Hematopoietic multipotent progenitor cell treated with erythropoietin and hydrocortisone succinate and interleukin-3 and kit ligand, for 15 days (in vitro differentiated cells): ENCODE data around the gene TGFBRAP1.

ENCODE experiments used
- DNase-seq: peaks from one replicate; pipeline ENCODE4 v3.0.0-alpha.2; 2015; ENCODE audit warnings: low spot score

The TGFBRAP1 gene

GRCh38 chr2:105313877-105314276, 15.7 kb downstream of the TGFBRAP1 start:
- DNase-seq: no peak

GRCh38 chr2:105309147-105309545, 20.4 kb downstream of the TGFBRAP1 start:
- no peak for DNase-seq

GRCh38 chr2:105308382-105309146, 21.0 kb downstream of the TGFBRAP1 start:
- no peak for DNase-seq

DNA sequence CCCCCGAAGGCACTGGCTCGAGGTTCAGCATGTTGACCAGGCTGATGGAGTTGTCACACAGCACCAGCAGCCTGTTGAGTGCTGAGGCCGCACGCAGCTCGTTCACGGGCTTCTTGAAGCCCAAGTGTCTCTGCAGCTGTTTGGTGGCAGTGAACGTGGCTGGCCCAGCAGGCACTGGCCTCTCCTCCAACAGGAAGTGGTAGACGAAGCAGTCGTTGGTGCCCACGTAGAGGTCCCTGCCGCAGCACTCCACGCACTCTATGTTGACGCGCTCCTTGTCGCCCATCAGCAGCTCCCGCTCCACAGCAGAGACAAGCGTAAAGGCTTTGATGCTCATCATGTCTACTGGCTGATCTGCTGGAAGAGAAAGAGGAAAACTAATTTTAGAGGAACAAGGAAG, 21.6 kb downstream of the TGFBRAP1 start:
- no peak for DNase-seq

GRCh38 chr2:105307550-105307949, 22.0 kb downstream of the TGFBRAP1 start:
- no peak for DNase-seq

DNA sequence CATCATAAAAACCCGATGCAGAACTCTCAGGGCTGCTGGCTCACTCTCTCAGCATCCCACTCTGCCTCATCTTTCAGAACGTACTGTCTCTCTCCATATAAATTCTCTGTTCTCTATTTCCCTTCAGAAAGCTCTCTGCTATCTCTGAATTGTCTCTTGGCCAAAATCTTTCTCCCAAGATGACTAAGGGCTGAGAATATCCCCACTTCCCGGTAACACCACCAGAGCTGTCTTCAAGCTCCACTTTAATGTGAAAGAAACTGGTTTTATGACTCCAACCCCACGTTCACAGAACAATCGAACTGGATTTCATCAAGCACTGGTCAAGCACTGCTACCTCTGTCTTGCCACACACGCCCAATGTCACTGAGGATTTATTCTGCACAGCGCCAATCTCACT, 22.4 kb downstream of the TGFBRAP1 start:
- DNase-seq: no peak

- DNase-seq: no peak
Measured at GRCh38 chr2:105301646-105302045, 27.9 kb downstream of the TGFBRAP1 start.

- DNase-seq: no peak
Measured at GRCh38 chr2:105299290-105299689, 30.2 kb downstream of the TGFBRAP1 start.

- no peak for DNase-seq
Measured at GRCh38 chr2:105298017-105298416, 31.5 kb downstream of the TGFBRAP1 start.

DNA sequence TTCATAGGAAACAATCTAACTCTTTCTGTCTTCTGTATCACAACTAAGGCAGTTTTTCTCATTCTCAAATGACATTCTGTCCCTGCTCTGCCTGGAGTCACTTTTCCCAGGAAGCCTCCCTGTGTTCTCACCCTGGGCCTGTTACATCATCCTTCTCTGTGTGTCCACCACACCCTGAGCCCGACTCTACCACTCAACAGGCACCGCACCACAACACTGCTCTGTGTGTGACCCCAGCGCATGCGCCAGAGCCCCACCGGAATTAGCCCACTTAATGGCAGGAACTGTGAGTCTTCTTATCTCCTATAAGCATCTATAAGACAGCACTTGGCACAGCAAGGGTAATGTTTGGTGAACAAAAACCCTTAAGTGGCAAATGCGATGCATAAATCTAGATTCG, 32.3 kb downstream of the TGFBRAP1 start:
- no peak for DNase-seq

- DNase-seq: no peak
Measured at GRCh38 chr2:105296017-105296611, 33.4 kb downstream of the TGFBRAP1 start.

DNA sequence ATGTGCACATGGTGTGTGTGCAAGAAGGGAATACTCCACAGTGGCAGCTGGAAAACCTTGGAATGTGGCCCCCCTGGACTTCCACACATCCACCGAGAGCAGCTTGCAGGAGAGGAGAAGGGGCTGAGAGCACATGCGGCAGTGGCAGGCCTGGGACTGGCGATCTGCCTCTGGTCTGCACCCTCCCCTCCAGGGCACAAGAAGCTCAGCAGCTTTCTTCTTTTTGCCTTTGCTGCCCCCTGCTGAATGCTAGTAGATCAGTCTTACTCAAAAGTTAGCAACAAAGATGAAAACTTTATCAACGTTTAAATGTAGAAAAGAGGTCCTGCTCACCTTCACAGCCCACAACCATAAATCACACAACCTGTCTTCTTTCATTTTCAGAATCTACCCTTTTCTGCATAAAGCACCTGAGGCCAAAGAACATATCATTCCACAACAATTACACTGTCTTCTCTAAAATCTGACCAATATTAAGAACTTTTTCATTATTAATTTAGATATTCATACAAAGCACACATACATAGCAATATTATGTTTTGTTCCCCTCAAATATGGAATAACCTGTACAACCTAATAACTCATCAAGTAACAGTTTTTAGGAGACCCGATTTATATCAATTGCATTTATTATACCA, 34.6 kb downstream of the TGFBRAP1 start:
- DNase-seq: peak; percentile 45

GRCh38 chr2:105294046-105294445, 35.5 kb downstream of the TGFBRAP1 start:
- no peak for DNase-seq

GRCh38 chr2:105291981-105292380, 37.6 kb downstream of the TGFBRAP1 start:
- no peak for DNase-seq

DNA sequence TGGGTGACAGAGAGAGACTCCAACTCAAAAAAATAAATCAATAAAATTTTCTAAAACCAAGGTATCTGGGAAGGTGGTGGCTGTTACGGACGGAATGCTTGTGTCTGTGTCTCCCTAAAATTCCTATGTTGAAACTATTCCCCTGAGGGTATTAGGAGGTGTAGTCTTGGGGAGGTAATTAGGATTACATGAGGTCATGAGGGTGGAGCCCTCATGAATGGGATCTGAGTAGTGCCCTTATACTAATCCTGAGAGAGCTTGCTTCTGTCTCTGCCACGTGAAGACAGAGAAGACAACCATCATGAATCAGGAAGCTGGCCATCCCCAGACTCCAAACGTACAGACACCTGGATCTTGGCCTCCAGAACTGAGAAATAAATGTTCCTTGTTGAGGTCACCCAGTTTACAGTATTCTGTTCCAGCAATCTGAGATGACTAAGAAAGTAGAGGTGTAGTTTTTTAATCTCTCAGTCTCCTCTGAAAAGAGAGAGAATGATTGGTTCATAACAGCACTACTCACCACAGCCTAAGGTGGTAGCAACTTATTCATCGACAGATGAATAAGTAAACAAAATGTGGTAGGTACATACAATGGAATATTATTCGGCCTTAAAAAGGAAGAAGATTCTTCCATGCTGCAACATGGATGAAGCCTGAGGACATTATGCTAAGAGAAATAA, 38.4 kb downstream of the TGFBRAP1 start:
- DNase-seq: no peak

GRCh38 chr2:105288133-105288532, 41.4 kb downstream of the TGFBRAP1 start:
- DNase-seq: no peak

- peak; percentile 52 for DNase-seq
Measured at GRCh38 chr2:105287692-105288091, 41.8 kb downstream of the TGFBRAP1 start.

GRCh38 chr2:105283532-105283931, 46.0 kb downstream of the TGFBRAP1 start:
- DNase-seq: no peak

GRCh38 chr2:105280281-105280680, 49.3 kb downstream of the TGFBRAP1 start:
- no peak for DNase-seq

DNA sequence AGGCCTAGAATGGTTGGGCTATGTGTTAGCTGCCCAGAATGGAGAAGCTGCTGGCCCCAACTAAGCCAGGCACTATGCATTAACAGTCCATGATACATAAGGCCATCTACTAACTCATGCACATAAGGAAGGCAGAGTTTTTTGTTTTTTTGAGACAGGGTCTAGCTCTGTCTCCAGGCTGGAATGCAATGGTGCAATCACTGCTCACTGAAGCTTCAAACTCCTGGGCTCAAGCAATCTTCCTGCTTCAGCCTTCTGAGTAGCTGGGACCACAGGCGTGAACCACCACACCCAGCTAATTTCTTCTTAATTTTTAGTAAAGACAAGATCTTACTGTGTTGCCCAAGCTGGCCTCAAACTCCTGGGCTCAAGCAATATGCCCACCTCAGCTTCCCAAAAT, 50.4 kb downstream of the TGFBRAP1 start:
- DNase-seq: no peak

GRCh38 chr2:105278654-105279053, 50.9 kb downstream of the TGFBRAP1 start:
- DNase-seq: no peak

DNA sequence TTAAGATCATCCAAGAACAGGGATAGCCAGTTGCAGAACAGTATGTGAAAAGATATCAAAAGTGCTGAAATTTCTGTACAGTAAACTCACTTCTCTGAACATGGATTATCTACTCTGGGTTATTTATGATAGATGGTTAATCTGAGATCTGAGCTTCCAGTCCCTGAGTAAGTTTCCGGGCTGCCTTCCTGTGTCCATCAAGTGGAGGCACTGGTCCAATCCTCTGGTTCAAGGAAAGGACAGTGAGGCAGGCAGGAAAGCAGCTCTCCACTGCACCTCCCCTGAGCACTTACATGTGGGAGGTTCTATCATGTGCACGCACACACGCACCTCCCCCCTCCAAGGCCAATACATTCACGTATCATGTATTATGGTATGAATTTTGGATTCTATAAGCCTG, 55.5 kb downstream of the TGFBRAP1 start:
- DNase-seq: no peak

GRCh38 chr2:105272176-105272575, 57.4 kb downstream of the TGFBRAP1 start:
- no peak for DNase-seq
